ENCODE measurements around the gene TECTB.
"Not testable (repeated sequence)": the region's sequence is repeated elsewhere in the genome, so short reads cannot be mapped to it uniquely, and the experiment has no call there.

The TECTB gene
- long read RNA-seq, donor 1 = 0 reads
- long read RNA-seq, donor 2 = 0 reads
- long read RNA-seq, donor 3 = 0 reads
- long read RNA-seq, donor 4 = 0 reads
- long read RNA-seq, donor 5 = 0 reads
- long read RNA-seq, donor 6 = 0 reads
- long read RNA-seq, donor 7 = 0 reads
- long read RNA-seq, donor 8 = 0 reads

DNA sequence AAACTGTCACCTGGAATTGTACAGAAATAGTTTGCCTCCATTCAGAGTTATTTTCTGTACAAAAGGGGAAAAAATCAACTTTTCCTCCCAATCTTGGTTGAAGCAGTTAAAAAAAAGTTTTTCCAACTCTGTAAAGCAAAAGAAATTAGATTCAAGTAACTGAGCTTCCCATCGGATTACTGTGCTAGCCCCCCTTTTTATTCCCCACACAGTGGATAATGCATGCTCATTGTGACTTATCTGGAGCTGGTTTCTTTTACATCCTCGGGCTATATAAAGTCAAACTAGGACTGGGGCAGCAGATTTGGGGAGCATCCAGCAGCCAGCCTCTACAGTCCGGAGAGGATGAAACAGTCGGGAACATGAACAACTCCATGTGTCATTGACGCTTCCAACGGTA, at the start of gene TECTB:
Gene TECTB (plus strand): TSS at position 301 of the 400 bp plus-strand sequence. CDS start 335 bp downstream, outside the sequence.
- no peak for DNase-seq

DNA sequence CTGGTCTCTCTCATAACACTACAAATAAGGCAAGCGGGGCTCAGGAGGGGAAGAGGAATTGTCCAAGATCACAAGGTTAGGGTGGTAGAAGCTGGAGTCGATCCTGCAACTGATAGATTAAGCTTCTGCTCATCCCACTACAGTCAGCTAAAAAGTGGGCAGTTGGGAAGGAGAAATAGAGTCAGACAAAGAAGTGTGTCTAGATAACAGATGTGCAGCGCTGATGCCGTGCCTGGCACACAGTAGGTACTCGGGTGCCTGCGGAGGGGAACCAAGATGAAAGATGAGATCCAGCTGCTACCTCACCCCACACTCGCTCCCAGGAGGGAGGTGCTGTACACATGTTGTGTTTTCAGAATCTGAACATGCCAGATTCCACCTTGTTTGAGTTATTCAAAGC, 48.1 kb upstream of the TECTB start:
- no peak for DNase-seq

GRCh38 chr10:112235920-112236319, 47.3 kb upstream of the TECTB start:
- no peak for DNase-seq

GRCh38 chr10:112236486-112236885, 46.7 kb upstream of the TECTB start:
- DNase-seq = no peak

DNA sequence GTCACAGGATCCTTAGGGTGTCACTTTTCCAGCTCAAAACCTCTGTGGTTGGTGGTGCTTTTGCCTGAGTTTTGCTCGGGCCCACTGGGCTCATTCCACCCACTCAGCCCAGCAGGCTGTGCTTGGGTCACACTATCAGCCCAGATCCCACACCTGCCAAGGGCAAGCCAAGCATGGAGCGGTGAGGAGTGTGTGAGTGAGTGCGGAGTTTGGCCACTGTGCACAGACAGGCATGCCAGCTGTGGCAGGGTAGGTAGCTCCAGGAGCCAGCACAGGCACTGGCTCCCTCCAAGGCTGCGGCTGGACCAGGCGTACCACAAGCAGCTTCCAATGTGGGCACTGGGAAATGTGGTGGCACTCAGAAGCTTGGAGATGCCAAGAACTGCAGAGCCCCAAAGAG, 43.9 kb upstream of the TECTB start:
- DNase-seq = no peak

GRCh38 chr10:112240441-112240840, 42.8 kb upstream of the TECTB start:
- DNase-seq = no peak

DNA sequence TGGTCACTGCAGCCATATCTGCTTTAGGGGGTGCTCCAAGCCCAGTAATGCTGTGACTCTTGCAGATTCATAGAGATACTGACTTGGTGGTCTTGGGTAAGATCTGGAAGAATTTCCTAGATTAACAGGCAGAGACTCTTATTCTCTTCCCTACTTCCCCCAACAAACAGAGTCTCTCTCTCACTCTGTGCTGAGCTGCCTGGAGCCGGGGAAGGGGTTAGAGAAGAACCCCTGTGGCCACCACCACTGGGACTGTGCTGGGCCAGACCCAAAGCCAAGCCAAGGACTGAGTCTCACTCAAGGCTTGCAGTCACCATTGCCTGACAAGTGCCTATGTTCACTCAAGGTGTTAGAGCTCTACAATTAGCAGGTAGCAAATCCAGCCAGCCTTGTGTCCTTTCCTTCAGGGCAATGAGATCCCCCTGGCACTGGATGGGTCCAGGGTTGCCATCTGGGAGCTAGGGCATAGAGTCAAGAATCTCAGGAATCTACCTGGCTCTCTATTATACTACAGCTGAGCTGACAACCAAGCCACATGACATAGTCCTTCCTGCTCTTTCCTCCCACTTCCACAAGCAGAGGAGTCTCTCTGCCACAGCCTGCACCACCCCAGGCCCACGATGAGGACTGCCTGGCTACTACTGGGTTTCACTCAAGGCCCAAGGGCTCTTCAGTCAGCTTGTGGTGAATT, 41.4 kb upstream of the TECTB start:
- no peak for DNase-seq

GRCh38 chr10:112242769-112243168, 40.4 kb upstream of the TECTB start:
- DNase-seq = no peak

DNA sequence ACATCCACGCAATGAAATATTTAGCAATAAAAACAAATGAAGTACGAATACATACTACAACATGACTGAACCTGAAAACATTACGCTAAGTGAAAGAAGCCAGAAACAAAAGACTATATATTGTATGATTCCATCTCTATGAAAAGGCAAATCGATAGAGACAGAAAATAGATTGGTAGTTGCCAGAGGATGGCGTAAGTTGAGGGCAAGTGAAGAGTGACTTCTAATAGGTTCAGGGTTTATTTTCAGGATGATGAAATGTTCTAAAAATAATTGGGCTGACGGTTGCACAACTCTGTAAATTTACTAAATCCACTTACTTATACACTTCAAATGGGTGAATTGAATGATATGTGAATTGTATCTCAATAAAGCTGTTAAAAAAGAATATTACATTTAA, 39.5 kb upstream of the TECTB start:
- DNase-seq = no peak

GRCh38 chr10:112244197-112244596, 39.0 kb upstream of the TECTB start:
- DNase-seq = no peak

- no peak for DNase-seq
Observed at GRCh38 chr10:112247791-112248190, 35.4 kb upstream of the TECTB start.

DNA sequence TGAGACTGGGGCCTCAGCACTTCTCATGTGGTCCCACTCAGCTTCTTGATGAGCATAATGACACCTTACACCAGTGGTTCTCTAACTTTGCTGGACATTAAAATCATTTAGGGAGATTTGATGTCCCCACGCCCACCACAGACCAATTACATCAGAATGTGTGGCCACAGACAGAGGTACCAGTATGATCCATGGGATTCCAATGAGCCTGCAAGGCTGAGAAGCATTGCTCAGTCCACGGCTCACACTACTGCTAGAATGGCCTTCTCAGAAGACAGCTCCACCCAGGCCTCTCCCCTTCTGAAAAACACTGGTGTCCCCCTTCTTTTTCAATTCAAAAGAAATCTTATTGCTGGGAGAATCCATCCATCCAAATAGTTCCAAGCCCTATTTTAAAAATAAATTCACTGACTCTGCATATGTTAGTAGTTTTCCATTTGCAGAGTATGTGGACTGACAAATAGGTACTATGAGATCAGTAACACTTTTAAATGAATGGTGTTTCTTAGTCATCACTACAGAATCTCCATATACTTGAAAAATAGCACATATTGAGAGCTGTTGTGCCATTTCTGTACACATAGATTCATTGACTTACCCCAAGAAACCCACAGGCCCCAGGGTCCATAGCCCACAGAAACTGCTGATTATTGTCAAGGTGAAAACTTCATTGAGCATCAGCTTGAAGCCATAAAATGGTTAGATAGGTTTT, 34.5 kb upstream of the TECTB start:
- DNase-seq = no peak

GRCh38 chr10:112249722-112250121, 33.5 kb upstream of the TECTB start:
- no peak for DNase-seq

DNA sequence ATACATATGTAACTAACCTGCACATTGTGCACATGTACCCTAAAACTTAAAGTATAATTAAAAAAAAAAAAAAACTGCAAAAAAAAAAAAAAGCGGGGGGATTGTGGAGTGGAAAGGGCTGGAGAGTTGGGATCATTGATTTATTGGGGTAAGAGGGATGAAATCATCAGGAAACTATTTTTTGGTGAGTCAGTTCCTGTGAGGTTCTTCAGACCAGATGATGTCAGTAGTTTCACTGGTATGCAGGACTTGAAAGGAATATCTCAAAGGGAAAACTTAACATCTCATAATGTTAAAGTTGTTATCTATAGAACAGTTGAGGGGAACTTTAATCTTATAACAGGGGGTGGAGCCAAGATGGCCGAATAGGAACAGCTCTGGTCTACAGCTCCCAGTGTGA, 32.6 kb upstream of the TECTB start:
- DNase-seq = no peak

- not testable (repeated sequence) for DNase-seq
Observed at GRCh38 chr10:112251238-112251637, 32.0 kb upstream of the TECTB start.

- DNase-seq = no peak
Observed at GRCh38 chr10:112258407-112258806, 24.8 kb upstream of the TECTB start.

DNA sequence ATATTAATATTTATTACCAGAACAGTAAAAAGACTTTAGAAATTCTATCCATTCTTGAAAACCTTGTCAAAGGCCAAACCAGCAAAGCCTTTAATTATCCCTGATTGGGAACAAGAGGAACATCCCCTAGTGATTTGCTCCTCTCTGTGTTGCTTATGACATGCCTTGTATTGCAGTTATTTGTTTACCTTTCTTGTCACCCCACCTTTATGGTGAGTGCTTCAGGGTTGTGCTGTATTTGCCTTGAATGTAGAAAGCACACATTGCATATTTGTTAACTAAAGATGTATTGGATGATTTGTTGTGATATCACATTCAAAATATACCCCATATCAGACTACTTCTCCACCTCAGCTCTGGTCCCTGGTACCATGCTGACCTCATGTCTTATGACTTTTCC, 23.5 kb upstream of the TECTB start:
- no peak for DNase-seq

GRCh38 chr10:112260831-112261230, 22.4 kb upstream of the TECTB start:
- no peak for DNase-seq

DNA sequence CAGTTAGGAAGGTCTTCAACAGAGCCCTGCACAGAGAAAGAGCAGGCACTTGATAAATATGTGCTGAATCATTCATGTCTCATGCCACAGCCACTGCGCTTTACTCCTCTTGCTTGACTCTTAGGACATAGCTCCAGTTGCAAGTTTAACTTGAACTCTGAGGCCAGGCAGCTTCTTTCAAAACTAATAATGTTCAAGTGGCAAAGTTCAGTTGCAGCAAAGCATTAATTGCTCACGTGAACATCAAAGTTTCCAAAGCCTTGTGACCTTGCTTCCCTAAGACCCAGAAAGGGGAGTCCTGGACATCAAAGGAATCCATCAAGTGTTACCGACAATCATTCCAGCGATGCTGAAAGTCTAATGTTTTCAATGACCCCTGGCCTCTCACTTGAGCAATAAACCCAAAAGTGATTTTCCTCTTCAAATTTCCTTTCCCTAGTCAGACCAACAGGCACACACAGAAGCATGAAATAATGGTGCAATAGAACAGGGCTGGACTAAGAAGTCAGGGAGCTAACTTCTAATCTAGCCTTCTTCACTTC, 21.8 kb upstream of the TECTB start:
- peak; percentile 14 for DNase-seq

DNA sequence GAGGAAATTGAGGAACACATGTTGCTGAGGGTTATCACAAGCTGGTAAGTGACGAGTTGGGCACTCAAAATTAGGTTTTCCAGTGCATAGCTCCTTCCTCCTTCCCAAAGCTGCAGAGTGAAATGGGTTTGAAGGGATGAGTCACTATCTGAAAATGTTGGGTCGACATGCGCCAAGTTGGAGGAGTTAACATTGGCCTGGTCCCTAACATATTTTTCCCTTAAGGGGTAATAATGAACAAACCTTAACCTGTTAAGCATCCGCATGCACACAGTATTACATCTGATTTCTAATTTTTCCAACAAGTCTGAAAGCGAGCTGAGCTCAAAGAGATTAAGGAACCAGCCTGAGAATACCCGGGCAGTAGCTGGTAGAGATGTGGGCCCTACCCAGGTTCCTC, 20.7 kb upstream of the TECTB start:
- no peak for DNase-seq

- DNase-seq = no peak
Observed at GRCh38 chr10:112265745-112266144, 17.5 kb upstream of the TECTB start.

GRCh38 chr10:112269266-112269665, 13.9 kb upstream of the TECTB start:
- DNase-seq = no peak

DNA sequence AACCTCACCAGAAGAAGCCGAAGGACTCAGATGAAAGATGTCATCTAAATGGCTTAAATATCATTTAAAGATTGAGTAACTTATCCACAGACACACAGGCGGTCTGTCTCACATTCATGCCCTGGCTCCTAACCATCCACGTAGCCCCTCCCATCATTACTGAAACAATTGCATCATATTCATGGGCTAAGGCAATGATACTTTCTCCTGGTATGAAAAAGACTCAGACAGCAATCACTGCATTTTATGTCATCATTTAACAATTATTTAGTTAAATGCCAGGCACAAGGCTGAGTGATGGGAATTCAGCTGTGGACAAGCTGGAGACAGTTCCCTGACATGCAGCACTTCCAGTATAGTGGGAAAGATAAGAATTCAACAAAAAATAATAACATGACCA, 11.2 kb upstream of the TECTB start:
- DNase-seq = no peak

GRCh38 chr10:112274831-112275230, 8.4 kb upstream of the TECTB start:
- DNase-seq = no peak
